ENCODE results near the gene CCL17. TPM values are rescaled to one million over a fixed set of nuclear protein-coding genes. Genes with fewer than 3 reads are reported as not detected.
A peak's percentile ranks its signal among the peaks of the same experiment; 100 is the strongest.

CCL17 gene
- total RNA-seq, 2 donors from 2014 or later: not detected

- no peak for TF ChIP-seq CTCF (IDR thresholded peaks at IDR 0.05)
- intact Hi-C loops (cut with DNase I): no loop called here
- Histone ChIP-seq H3K27me3 (no peaks in the 10 kb centered on the region), H3K4me3 (no peak overlapping the region), H3K36me3 (replicated peaks in 1 of 2; ENCODE audit: insufficient read depth in 1 of 2, low read depth in 2 of 2) (no peaks in the 10 kb centered on the region), H3K4me1 (peaks cover 32% of the 10 kb centered on the region), H3K27ac (peak overlapping the region in 3 of 4 donors; percentile 44 to 72 (median 59)), H3K9me3 (no peaks in the 10 kb centered on the region)
- ATAC-seq (no peak), DNase-seq (no peak)
- WGBS, 2 donors: 63 to 74% methylated on average over 6 of the region's 6 CpGs
Observed at GRCh38 chr16:57366544-57367040, 38.0 kb upstream of the CCL17 start.

GRCh38 chr16:57367116-57367752 lies 37.3 kb upstream of the CCL17 start:
- peaks cover 34% of the 10 kb centered on the region for H3K4me1 ChIP-seq
- no peaks in the 10 kb centered on the region for H3K36me3 ChIP-seq (replicated peaks in 1 of 2; ENCODE audit: insufficient read depth in 1 of 2, low read depth in 2 of 2)
- intact Hi-C loops (cut with DNase I): no loop called here
- WGBS, 2 donors: 47 to 58% methylated on average over 7 of the region's 7 CpGs
- H3K27me3 ChIP-seq: no peaks in the 10 kb centered on the region
- TF ChIP-seq CTCF (IDR thresholded peaks at IDR 0.05): no peak
- TF ChIP-seq POLR2A (IDR thresholded peaks at IDR 0.05): no peak
- DNase-seq (peak in 3 of 4 donors; percentile 41 to 65 (median 55)), ATAC-seq (peak; percentile 78)
- no peak overlapping the region for H3K4me3 ChIP-seq
- peak overlapping the region in 3 of 4 donors; percentile 44 to 72 (median 59) for H3K27ac ChIP-seq
- no peaks in the 10 kb centered on the region for H3K9me3 ChIP-seq

- H3K4me1 ChIP-seq: peaks cover 41% of the 10 kb centered on the region
- peak overlapping the region; percentile 68 to 90 (median 85) for H3K27ac ChIP-seq
- ATAC-seq (no peak), DNase-seq (peak in 1 of 4 donors; percentile 80)
- intact Hi-C loops (cut with DNase I): no loop called here
- H3K4me3 ChIP-seq: no peak overlapping the region
- H3K27me3 ChIP-seq: no peaks in the 10 kb centered on the region
- no peak for TF ChIP-seq CTCF (IDR thresholded peaks at IDR 0.05)
- no peak for TF ChIP-seq POLR2A (IDR thresholded peaks at IDR 0.05)
- H3K36me3 ChIP-seq (replicated peaks in 1 of 2; ENCODE audit: insufficient read depth in 1 of 2, low read depth in 2 of 2): no peaks in the 10 kb centered on the region
- H3K9me3 ChIP-seq: no peaks in the 10 kb centered on the region
- 71 to 93% methylated on average over 8 to 14 of the region's 15 CpGs for WGBS, 2 donors
Observed at GRCh38 chr16:57371494-57372371, 32.8 kb upstream of the CCL17 start.

- intact Hi-C loops (cut with DNase I): no loop called here
- H3K4me1 ChIP-seq: peaks cover 36% of the 10 kb centered on the region
- no peaks in the 10 kb centered on the region for H3K9me3 ChIP-seq
- ATAC-seq (peak; percentile 86), DNase-seq (peak; percentile 76 to 88 (median 87))
- peak within 1 kb of the TSS; percentile 68 to 90 (median 85) for H3K27ac ChIP-seq
- 9% methylated on average over 23 of the region's 23 CpGs; no CpG with 5 or more reads in 1 of the 2 donors for WGBS, 2 donors
- no peaks in the 10 kb centered on the region for H3K36me3 ChIP-seq (replicated peaks in 1 of 2; ENCODE audit: insufficient read depth in 1 of 2, low read depth in 2 of 2)
- TF ChIP-seq CTCF (IDR thresholded peaks at IDR 0.05) (peak in 2 of 7 experiments; percentile 16 to 20), POLR2A (IDR thresholded peaks at IDR 0.05) (peak; percentile 48 to 88 (median 88))
- no peaks in the 10 kb centered on the region for H3K27me3 ChIP-seq
- no peak within 1 kb of the TSS for H3K4me3 ChIP-seq
Observed at GRCh38 chr16:57372372-57373116, 32.0 kb upstream of the CCL17 start, which contains the start of gene CX3CL1. CX3CL1 (plus strand) TSS chr16:57372490; CDS start chr16:57372569, 79 bp downstream.
